ENCODE measurements around the gene THOC6. TPM values are rescaled to one million over a fixed set of nuclear protein-coding genes. Genes with fewer than 3 reads are reported as not detected.
"Not testable (repeated sequence)": the region's sequence is repeated elsewhere in the genome, so short reads cannot be mapped to it uniquely, and the experiment has no call there.

THOC6 gene
- polyA plus RNA-seq, 1 experiment = 20.5 TPM

GRCh38 chr16:3073448-3073847 lies 49.6 kb downstream of the THOC6 start:
- H3K36me3 ChIP-seq (ENCODE audit: control insufficient read depth, insufficient read depth, low read length) = no peaks in the 10 kb centered on the region
- no peak for DNase-seq (ENCODE audit: low read depth)
- CTCF ChIA-PET = no interaction called here
- POLR2A ChIA-PET = no interaction called here
- peaks cover 8% of the 10 kb centered on the region for H3K27me3 ChIP-seq (ENCODE audit: control insufficient read depth, insufficient read depth, low read length)
- no peak for TF ChIP-seq CTCF (IDR thresholded peaks at IDR 0.05; ENCODE audit: insufficient read depth, low read depth, low read length)
- H3K4me3 ChIP-seq (ENCODE audit: low read depth, low read length) = no peak overlapping the region

GRCh38 chr16:3074860-3075522 lies 51.2 kb downstream of the THOC6 start:
- Histone ChIP-seq H3K4me3 (ENCODE audit: low read depth, low read length) (no peak overlapping the region), H3K27me3 (ENCODE audit: control insufficient read depth, insufficient read depth, low read length) (peaks cover 8% of the 10 kb centered on the region), H3K36me3 (ENCODE audit: control insufficient read depth, insufficient read depth, low read length) (no peaks in the 10 kb centered on the region)
- ChIA-PET POLR2A (no interaction called here), CTCF (interaction anchor here (1.2 to 2.0 kb wide), 2 partner anchors 44 to 56 kb away, joined by 3 to 5 read pairs; no protein-coding TSS in a partner anchor)
- TF ChIP-seq CTCF (IDR thresholded peaks at IDR 0.05; ENCODE audit: insufficient read depth, low read depth, low read length) = no peak
- no peak for DNase-seq (ENCODE audit: low read depth)

- no peaks in the 10 kb centered on the region for H3K36me3 ChIP-seq (ENCODE audit: control insufficient read depth, insufficient read depth, low read length)
- no peak for TF ChIP-seq CTCF (IDR thresholded peaks at IDR 0.05; ENCODE audit: insufficient read depth, low read depth, low read length)
- H3K4me3 ChIP-seq (ENCODE audit: low read depth, low read length) = no peak overlapping the region
- peaks cover 8% of the 10 kb centered on the region for H3K27me3 ChIP-seq (ENCODE audit: control insufficient read depth, insufficient read depth, low read length)
- CTCF ChIA-PET = interaction anchor here (1.2 to 2.6 kb wide), 3 partner anchors 16 to 56 kb away, joined by 3 to 9 read pairs (median 5); no protein-coding TSS in a partner anchor
- DNase-seq (ENCODE audit: low read depth) = no peak
- POLR2A ChIA-PET = no interaction called here
These were observed 51.7 kb downstream of the THOC6 start for GRCh38 chr16:3075523-3075915.

GRCh38 chr16:3075946-3076345 lies 52.1 kb downstream of the THOC6 start:
- DNase-seq (ENCODE audit: low read depth); H3K36me3 ChIP-seq (ENCODE audit: control insufficient read depth, insufficient read depth, low read length); POLR2A ChIA-PET; H3K4me3 ChIP-seq (ENCODE audit: low read depth, low read length): not testable (repeated sequence)
- CTCF ChIA-PET = interaction anchor here (1.2 to 2.6 kb wide), 4 partner anchors 11 to 55 kb away, joined by 3 to 9 read pairs (median 6); no protein-coding TSS in a partner anchor
- peaks cover 10% of the 10 kb centered on the region for H3K27me3 ChIP-seq (ENCODE audit: control insufficient read depth, insufficient read depth, low read length)

GRCh38 chr16:3076577-3076976 lies 52.7 kb downstream of the THOC6 start:
- Histone ChIP-seq H3K4me3 (ENCODE audit: low read depth, low read length) (no peak overlapping the region), H3K36me3 (ENCODE audit: control insufficient read depth, insufficient read depth, low read length) (no peaks in the 10 kb centered on the region), H3K27me3 (ENCODE audit: control insufficient read depth, insufficient read depth, low read length) (peaks cover 12% of the 10 kb centered on the region)
- DNase-seq (ENCODE audit: low read depth) = no peak
- no peak for TF ChIP-seq CTCF (IDR thresholded peaks at IDR 0.05; ENCODE audit: insufficient read depth, low read depth, low read length)
- ChIA-PET POLR2A (no interaction called here), CTCF (interaction anchor here (1.1 to 2.6 kb wide), 5 partner anchors 11 to 55 kb away, joined by 3 to 9 read pairs (median 5); no protein-coding TSS in a partner anchor)

Small RNAs within 50 kb of the gene (small RNA-seq; reads per million reads assigned to genes)
- not detected for gene LINC00514 (ENCODE audit: insufficient read length, low read depth, low replicate concordance)

Other genes with a start within 250 kb of the THOC6 start
- 212 and 215 TPM in 2 replicates for gene ELOB, start 246.8 kb upstream of the THOC6 start, polyA plus RNA-seq (2011; rRNA removed)
- gene PRSS33, start 236.5 kb upstream of the THOC6 start, polyA plus RNA-seq (2011; rRNA removed) = not detected in 2 replicates
- gene PRSS41, start 225.6 kb upstream of the THOC6 start, polyA plus RNA-seq (2011; rRNA removed) = not detected in 2 replicates
- gene PRSS21, start 206.8 kb upstream of the THOC6 start, polyA plus RNA-seq (2011; rRNA removed) = 0.13 TPM in 1 of 2 replicates, not detected in the other
- gene ZG16B, start 193.7 kb upstream of the THOC6 start, polyA plus RNA-seq (2011; rRNA removed) = 0.10 TPM in 2 replicates
- gene PRSS22, start 165.9 kb upstream of the THOC6 start, polyA plus RNA-seq (2011; rRNA removed) = not detected in 2 replicates
- gene FLYWCH2, start 140.8 kb upstream of the THOC6 start, polyA plus RNA-seq (2011; rRNA removed) = 25.6 and 39.9 TPM in 2 replicates
- gene FLYWCH1, start 112.1 kb upstream of the THOC6 start, polyA plus RNA-seq (2011; rRNA removed) = 16.2 and 25.4 TPM in 2 replicates
- not detected in 2 replicates for gene KREMEN2, start 59.8 kb upstream of the THOC6 start, polyA plus RNA-seq (2011; rRNA removed)
- 2.7 and 4.4 TPM in 2 replicates for gene PAQR4, start 54.7 kb upstream of the THOC6 start, polyA plus RNA-seq (2011; rRNA removed)
- gene PKMYT1, start 43.6 kb upstream of the THOC6 start, polyA plus RNA-seq (2011; rRNA removed) = 3.6 and 6.9 TPM in 2 replicates
- gene CLDN9, start 11.1 kb upstream of the THOC6 start, polyA plus RNA-seq (2011; rRNA removed) = not detected in 2 replicates
- gene CLDN6, start 5.9 kb upstream of the THOC6 start, polyA plus RNA-seq (2011; rRNA removed) = 0.12 TPM in 1 of 2 replicates, not detected in the other
- gene TNFRSF12A, start 3.7 kb upstream of the THOC6 start, polyA plus RNA-seq (2011; rRNA removed) = 218 and 282 TPM in 2 replicates
- 26.2 and 33.7 TPM in 2 replicates for gene HCFC1R1, start 93 bp upstream of the THOC6 start, polyA plus RNA-seq (2011; rRNA removed)
- gene BICDL2, start 12.9 kb downstream of the THOC6 start, polyA plus RNA-seq (2011; rRNA removed) = 0.04 and 0.09 TPM in 2 replicates
- gene MMP25, start 22.5 kb downstream of the THOC6 start, polyA plus RNA-seq (2011; rRNA removed) = 0.01 and 0.02 TPM in 2 replicates
- 11.3 and 18.1 TPM in 2 replicates for gene IL32, start 41.6 kb downstream of the THOC6 start, polyA plus RNA-seq (2011; rRNA removed)
- gene ZSCAN10, start 75.3 kb downstream of the THOC6 start, polyA plus RNA-seq (2011; rRNA removed) = not detected in 2 replicates
- 4.2 and 9.0 TPM in 2 replicates for gene ZNF205, start 88.6 kb downstream of the THOC6 start, polyA plus RNA-seq (2011; rRNA removed)
- gene ZNF213, start 111.0 kb downstream of the THOC6 start, polyA plus RNA-seq (2011; rRNA removed) = 0.63 and 0.77 TPM in 2 replicates
- 0.33 and 0.64 TPM in 2 replicates for gene OR1F1, start 164.2 kb downstream of the THOC6 start, polyA plus RNA-seq (2011; rRNA removed)
- 4.0 and 4.8 TPM in 2 replicates for gene ZNF200, start 211.1 kb downstream of the THOC6 start, polyA plus RNA-seq (2011; rRNA removed)
- not detected in 2 replicates for gene MEFV, start 232.6 kb downstream of the THOC6 start, polyA plus RNA-seq (2011; rRNA removed)

Data from BJ (cell line).